Measurements from ENCODE around the gene ATP8B1. TPM values are rescaled to one million over a fixed set of nuclear protein-coding genes. Genes with fewer than 3 reads are reported as not detected.

The ATP8B1 gene
- total RNA-seq, 2 donors from 2014 or later, result 27.7 to 47.3 TPM

GRCh38 chr18:57798713-57799373 is 4.3 kb downstream of the ATP8B1 start:
- intact Hi-C loops (cut with DNase I), result no loop called here

GRCh38 chr18:57797209-57797651 is 5.9 kb downstream of the ATP8B1 start:
- intact Hi-C loops (cut with DNase I), result no loop called here
- no peak for DNase-seq (ENCODE audit: low spot score)

More at GRCh38 chr18:57798713-57799373, 4.3 kb downstream of the ATP8B1 start:
- no peak for DNase-seq (ENCODE audit: low spot score)

DNA sequence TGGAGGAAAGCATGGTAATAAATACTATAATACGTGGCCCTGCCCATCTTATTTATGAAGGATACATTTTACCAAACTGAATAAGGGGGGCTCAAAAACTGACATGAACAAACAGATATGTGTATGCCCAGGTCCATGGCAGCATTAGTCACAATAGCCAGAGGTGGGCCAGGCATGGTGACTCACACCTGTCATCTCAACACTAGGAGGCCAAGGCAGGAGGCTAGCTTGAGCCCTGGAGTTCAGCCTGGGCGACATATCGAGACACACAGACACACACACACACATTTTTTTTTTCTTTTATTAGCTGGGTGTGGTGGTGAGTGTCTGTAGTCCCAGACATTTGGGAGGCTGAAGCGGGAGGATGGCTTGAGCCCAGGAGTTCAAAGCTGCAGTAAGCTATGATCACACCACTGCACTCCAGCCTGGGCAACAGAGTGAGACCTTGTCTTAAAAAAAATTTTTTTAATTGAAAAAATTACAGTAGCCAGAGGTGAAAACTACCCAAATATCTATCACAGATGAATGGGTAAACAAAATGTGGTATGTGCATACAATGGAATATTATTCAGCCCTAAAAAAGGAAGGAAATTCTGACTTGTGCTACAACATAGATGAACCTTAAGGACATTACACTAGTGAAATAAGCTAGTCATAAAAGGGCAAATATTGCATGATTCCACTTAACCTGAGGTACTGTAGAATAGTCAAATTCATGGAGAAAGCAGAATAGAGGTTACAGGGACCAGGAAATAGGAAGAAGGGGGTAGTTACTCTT is 8.0 kb downstream of the ATP8B1 start:
- intact Hi-C loops (cut with DNase I), result no loop called here
- no peak for DNase-seq (ENCODE audit: low spot score)

- intact Hi-C loops (cut with DNase I), result no loop called here
Measured at GRCh38 chr18:57793302-57793986, 9.7 kb downstream of the ATP8B1 start.

GRCh38 chr18:57792631-57793301 is 10.3 kb downstream of the ATP8B1 start:
- intact Hi-C loops (cut with DNase I), result no loop called here
- DNase-seq (ENCODE audit: low spot score), result no peak

More at GRCh38 chr18:57793302-57793986, 9.7 kb downstream of the ATP8B1 start:
- DNase-seq (ENCODE audit: low spot score), result no peak

- DNase-seq (ENCODE audit: low spot score), result no peak
- intact Hi-C loops (cut with DNase I), result no loop called here
Measured at GRCh38 chr18:57791911-57792310, 11.2 kb downstream of the ATP8B1 start.

- intact Hi-C loops (cut with DNase I), result no loop called here
- DNase-seq (ENCODE audit: low spot score), result no peak
Measured at GRCh38 chr18:57791192-57791591, 11.9 kb downstream of the ATP8B1 start.

DNA sequence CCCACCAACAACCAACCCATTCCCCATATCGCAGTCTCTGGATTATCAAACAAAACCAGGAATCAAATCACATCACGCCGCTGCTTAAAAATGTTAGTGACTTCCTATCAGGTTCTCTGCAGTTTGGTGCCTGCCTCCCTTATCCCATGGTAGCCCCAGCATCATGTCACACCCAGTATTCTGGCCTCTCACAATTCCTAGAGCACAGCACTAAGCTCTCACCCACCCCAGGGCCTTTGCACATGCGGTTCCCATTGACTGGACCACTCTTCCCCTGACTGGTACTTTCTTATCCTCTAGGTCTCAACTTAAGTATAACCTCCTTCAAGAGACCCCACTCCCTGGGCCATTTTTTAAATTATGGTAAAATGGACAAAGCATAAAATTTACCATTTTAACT is 12.8 kb downstream of the ATP8B1 start:
- no peak for DNase-seq (ENCODE audit: low spot score)
- intact Hi-C loops (cut with DNase I), result no loop called here

DNA sequence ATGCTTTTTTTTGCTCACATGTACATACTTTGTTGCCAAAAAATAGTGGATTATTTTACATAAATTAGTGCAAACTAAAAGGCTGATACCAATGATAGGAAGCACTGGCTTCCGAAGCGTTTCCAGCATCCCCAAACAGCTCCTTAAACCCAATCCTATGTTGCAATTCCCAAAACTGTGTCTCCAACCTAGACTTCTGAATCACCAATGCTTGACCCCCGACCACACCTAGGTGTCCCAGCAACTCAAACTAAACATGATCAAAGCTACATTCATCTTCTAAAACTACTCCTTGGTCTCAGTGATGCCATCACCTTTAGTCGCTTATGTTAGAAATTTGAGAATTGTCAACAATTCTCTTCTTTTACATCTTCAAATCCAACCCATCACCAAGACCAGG is 13.4 kb downstream of the ATP8B1 start:
- DNase-seq (ENCODE audit: low spot score), result no peak
- intact Hi-C loops (cut with DNase I), result no loop called here

DNA sequence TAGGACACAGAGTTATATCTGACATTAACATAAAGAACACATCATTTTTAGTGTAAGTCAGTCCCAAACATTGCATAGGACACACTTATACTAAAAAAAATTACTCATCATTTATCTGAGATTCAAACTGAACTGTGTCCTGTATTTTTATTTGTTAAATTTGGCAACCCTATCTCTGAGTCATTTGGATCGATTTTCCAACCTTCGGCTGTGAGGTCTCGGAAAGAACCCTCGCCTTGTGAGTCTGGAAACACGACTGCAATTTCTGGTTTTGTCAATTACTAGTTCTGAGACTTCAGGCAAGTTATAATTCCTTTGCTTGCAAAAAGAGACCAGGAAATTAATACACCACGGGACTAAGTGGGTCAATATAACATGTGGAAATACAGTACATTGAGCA is 14.0 kb downstream of the ATP8B1 start:
- DNase-seq (ENCODE audit: low spot score), result no peak
- intact Hi-C loops (cut with DNase I), result no loop called here

- intact Hi-C loops (cut with DNase I), result loop anchor here in 1 of 2 donors (2.0 kb wide), 1 partner anchor 44 kb away; no protein-coding TSS in a partner anchor
- no peak for DNase-seq (ENCODE audit: low spot score)
Measured at GRCh38 chr18:57787068-57787685, 15.9 kb downstream of the ATP8B1 start.

DNA sequence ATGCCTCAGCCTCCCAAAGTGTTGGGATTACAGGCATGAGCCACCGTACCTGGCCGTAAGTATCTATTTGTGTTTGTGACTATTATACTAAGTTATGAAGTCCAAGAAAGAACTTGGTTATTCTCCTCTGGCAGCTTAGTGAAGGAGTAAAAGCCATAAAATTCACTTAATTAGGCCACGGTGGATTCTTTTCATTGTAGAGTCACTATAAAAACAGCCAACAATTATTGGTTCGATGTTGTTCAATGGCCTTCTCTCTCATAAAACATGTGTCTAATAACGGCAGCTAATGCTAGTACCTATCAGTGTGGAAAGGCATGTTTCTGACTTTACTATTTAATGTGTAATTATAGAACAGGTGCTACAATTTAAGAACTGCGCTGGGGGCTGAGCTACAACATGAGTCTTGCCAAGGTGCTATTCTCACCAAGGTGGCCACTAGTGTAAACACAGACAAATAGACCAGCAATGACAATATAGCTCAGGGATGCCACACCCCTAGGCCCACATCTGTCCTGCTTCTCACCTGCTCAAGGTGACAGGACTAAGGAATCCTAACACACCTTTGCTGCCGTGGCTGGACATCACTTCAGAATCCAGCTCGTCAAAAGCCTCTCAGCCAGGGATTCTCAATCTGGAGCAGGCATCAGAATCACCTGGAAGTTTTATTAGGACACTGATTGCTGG is 17.2 kb downstream of the ATP8B1 start:
- no peak for DNase-seq (ENCODE audit: low spot score)
- intact Hi-C loops (cut with DNase I), result loop anchor here in 1 of 2 donors (2.0 kb wide), 1 partner anchor 43 kb away; no protein-coding TSS in a partner anchor

GRCh38 chr18:57784801-57785114 is 18.4 kb downstream of the ATP8B1 start:
- intact Hi-C loops (cut with DNase I), result no loop called here
- no peak for DNase-seq (ENCODE audit: low spot score)

DNA sequence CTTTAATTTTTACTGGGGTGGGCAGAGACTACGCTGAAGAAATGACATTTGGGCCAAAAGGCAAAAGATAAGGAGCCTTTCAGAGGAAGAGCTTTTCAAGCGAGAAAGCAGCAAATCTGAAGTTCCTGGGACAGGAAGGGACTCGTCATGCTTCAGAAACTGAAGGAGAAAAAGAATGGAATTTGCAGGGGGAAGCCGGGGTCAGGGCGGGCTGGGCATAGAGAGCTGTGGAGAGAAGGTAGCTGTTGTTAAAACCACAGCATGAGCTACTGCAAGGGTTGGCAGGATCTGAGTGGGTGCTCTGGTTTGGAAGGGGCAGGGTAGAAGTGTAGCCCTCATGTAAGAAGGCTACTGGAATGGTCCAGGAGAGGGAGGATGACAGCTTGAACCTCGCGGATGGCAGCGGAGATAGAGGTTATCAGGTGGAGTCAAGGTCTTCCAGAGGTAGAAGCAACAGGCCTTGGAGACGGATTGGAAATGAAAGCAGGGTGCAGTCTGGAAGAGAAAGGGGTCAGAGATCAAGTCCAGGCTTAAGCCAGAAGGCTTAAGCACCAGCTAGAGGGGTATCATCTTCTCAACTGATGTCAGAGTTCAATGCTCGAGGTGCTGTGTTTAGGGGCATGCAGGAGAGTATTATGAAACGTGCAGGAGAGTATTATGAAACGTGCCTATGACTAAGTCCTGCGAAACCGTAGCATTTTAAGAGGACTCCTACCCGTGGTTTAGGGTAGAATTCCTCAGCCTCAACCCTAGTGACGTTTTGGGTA is 18.9 kb downstream of the ATP8B1 start:
- DNase-seq (ENCODE audit: low spot score), result no peak
- intact Hi-C loops (cut with DNase I), result no loop called here

DNA sequence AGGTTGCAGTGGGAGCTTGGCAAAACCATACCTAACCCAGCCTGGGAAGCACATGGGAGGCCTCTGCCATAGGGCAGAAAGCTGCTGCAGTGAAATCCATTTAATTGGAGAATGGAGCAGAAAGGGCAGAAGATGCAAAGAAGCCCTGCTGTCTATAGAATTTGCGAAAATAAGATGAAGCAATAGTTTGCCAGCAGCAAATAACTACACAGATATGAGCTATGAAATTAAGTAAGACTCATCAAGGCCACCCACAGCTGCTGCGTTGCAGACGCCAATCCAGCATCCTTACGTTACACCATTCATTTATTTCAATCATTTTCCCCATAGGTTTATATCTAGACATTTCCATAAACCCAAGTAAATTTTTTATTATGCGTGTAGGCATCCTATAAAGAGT is 21.1 kb downstream of the ATP8B1 start:
- no peak for DNase-seq (ENCODE audit: low spot score)
- intact Hi-C loops (cut with DNase I), result loop anchor here in 1 of 2 donors (2.0 kb wide), 1 partner anchor 37 kb away; no protein-coding TSS in a partner anchor

DNA sequence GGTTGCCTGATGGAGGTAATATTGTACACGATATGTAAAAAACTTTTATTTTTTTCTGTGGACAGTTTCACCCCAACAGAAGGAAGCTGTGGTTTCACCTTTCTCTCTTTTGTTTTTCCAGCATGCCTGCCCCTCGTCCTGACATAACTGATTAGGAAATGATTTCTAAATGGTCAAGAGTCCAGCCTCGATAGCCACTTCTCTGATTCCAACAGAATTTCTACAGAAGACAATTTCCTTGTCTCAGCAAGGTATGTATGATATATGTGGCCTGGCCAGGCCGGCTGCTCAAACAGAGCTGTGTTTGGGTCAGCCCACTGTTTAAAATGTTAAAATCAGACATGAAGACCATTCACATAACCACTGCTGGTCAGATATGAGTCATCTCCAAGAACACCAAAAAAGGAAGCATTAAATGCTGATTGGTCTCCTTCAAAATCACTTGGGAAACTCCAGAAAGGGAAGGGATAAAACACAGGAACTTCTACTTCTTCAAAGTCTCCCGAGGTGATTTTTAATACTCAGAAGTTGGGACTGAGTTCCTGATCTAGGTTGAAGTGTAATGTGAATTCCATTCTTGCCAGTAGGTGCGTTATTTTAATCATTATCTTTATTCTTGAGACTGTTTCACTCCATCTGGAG is 22.3 kb downstream of the ATP8B1 start:
- no peak for DNase-seq (ENCODE audit: low spot score)

GRCh38 chr18:57780318-57780705 is 22.8 kb downstream of the ATP8B1 start:
- no peak for DNase-seq (ENCODE audit: low spot score)
- intact Hi-C loops (cut with DNase I), result no loop called here

More for the DNA sequence above, 22.3 kb downstream of the ATP8B1 start:
- intact Hi-C loops (cut with DNase I), result no loop called here
